Stimulated activated CD4-positive, alpha-beta T cell treated with anti-CD3 and anti-CD28 coated beads, Interleukin-15, amount 100 ng/mL, for 48 hours (primary cell): Measurements from ENCODE around the gene YPEL2.

Experiments
- DNase-seq, 2 donors: peaks; one replicate each; pipeline ENCODE4 v3.0.0-alpha.2; 2020; ENCODE audit warnings: low read depth in 2 of 2

YPEL2 gene

DNA sequence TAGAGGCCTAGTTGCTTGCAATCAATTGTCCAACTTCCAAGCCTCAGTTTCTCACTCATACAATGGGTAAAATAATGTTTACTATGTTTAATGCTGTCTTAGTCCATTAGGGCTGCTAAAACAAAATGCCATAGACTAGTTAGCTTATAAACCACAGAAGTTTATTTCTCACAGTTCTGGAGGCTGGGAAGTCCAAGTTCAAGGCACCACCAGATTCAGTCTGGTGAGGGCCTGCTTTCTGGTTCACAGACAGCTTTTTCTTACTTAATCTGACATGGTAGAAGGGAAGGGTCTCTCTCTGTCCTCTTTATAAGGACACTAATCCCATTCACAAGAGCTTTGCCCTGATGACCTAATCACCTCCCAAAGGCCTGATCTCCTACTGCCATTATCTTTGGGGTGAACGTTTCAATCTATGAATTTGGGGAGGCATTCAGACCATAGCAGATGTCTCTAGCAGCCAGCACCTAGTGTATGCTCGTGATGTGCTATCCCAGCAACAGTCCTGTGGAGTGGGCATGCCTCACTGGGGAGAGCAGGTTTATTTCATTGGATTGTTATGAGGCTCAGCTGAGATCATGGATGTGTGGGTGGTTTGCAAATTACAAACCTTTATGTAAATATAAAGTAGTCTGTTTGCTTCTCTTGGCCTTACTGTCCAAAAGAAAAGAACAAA lies 25.2 kb downstream of the YPEL2 start:
- DNase-seq: no peak

DNA sequence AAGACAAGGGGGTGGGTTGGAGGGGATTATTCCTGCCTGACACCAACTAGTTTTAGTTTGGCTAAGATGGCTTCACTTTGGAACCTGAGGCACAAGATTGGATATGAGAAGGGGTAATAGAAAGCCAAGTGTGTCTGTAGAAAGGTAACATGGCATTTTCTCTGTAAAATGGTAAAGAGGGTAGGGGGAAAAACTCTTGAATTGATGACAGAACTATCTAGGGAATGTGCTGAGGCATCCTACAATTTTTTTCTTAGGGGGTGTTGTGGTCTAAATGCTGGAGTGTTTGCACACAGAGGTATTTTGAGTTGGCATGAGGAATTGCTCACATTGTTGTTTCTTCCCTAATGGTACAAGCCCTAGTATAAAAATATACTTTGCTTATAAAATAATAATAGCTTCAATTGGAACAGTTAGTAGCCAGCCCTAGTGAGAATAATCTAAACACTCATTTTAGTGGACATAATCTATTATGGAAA lies 25.8 kb downstream of the YPEL2 start:
- no peak for DNase-seq

DNA sequence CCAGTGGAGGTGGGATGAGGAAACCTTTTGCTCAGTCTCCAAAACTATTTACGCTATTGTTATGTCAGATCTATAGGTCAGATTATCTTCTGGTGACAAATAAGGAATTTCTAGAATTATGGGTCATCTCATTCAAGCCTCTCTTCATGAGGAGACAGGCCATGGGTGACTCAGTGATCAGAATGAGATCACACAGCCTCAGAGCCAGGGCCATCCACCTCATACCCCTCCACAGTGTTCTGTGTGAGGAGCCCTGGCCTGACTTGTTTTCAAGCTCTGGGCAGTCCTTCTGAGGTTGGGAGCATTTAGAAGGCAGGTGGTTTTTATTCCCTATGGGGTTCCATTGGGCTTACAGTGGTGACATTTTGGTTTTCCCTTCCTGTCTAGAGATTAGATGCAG lies 26.5 kb downstream of the YPEL2 start:
- no peak for DNase-seq

DNA sequence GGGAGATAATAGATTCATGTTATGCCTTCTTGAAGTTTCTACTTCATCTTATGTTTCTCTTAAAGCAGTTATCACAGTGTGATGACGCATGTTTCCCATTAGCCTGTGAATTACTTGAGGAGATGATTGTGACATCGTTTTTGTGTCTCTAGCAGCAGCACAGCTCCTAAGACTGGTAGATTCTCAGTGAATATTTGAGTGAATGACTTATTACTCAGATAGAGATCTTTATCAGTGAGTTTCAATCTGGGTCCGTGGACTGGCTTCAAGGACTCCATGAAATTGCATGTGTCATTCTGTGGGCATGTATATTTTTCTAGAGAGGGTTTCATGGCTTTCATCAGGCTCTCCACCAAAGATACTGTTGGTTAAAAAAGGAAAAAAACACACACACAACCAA lies 29.9 kb downstream of the YPEL2 start:
- DNase-seq: peak in 1 of 2 donors; percentile 12

GRCh38 chr17:59361916-59362810 lies 30.7 kb downstream of the YPEL2 start:
- DNase-seq: peak; percentile 20 to 27

DNA sequence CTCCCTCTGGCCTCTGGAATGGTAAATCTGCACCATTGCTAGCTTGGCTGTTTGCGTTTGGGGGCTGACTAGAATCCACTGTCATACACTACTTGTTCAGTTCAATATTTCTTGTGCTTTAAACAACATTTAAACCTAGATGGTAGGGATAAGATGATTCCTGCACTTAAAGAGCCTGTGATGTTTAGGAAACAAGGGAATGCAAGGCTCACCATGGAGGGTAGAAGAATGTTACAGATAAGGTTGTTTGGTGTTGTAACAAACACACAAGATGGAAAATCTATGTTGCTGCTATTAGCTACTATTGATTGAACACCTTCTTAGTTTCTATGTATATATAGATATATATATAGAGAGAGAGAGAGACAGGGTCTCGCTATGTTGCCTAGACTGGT lies 31.4 kb downstream of the YPEL2 start:
- DNase-seq: no peak

DNA sequence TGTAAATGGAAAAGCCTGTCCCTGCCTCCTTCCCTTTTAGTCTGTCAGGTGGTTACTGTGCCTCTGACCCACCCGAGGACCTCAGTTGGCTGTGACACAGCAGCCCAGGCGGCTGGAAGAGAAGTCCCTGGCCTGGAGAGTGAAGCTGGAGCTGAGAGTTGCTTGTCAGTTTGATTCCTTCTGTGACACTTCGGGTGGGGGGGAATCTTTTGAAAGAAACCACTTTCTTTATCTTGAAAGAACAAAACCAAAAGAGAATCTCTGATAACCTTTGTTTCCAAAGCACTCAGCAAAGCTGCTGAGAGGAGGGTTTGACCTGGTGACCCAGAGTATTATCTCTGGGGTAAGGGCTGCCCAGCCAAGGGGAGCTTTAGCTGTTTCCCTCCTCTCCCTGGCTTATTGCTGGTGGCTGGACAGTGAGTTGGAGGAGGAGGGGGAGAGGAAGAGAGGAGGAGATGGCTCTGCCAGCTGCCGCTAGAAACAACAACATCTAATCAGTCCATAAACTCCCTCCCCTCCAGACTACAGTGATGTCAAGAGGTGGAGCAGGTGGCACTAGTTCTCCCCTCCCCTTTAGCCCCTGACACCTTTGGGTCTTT lies 34.0 kb downstream of the YPEL2 start:
- DNase-seq: no peak

GRCh38 chr17:59366040-59366757 lies 34.7 kb downstream of the YPEL2 start:
- no peak for DNase-seq

DNA sequence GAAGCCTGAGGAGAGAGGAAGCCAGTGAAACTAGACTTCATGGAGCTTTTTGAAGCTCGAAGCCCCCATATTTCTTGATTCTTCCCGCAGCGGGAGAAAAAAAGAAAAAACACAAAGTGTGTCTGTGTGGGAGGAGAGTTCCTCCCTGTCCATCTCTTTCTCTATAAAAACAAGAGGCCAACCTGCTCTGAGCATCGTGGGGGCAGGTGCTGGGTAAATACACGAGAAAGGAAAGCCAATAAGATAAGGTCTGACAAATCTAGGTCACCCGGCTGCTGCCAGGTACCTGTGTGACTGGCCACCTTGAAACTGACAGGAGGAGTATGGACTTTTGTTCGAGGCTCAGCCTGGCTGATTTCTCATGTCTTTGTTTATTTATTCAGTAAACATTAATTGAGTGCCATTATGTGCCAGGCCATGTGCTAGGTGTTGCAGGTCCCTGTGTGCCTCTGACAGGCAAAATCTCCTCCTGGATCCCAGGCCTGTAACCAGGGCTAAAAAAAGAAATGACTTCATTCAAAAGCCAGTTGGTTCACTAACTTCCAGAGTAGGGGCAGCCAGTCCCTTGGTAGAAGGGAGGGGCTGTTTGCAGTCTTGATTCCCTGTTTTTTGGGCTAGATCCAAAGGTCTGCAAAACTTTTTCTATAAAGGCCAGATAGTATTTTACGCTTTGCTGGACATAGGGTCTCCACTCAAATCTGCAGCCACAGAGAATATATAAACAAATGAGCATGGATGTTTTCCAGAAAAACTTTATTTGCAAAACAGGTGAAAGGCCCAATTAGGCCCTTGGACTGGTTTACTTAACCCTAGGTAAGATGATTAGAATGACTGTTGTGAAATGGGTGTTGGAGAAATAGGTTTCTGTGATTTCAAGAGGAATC lies 35.6 kb downstream of the YPEL2 start:
- no peak for DNase-seq

GRCh38 chr17:59367657-59368045 lies 36.2 kb downstream of the YPEL2 start:
- DNase-seq: no peak

DNA sequence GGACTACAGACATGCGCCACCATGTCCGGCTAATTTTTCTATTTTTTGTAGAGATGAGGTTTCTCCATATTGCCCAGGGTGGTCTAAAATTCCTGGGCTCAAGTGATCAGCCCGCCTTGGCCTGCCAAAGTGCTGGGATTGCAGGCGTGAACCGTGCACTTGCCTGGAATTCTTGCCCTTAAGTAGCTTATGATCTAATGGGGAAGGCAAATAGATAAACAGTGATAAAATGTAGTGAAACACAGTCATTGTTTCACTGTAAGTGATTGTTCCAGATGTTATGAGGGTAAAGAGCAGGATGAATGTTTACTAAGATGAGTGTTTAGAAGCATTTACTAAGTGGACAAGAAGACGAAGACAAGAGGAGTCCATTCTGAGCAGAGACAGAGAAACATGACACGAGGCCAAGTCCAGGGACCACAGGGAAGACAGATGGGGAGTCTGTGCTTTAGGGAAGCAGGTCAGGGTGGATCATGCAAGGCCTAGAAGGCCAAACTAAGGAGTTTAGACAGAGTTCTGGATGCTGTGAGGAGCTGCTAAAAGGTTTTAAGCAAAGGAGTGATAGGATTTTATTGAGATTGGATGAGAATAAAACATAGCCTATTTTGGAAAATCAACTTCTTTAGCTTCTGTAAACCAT lies 36.9 kb downstream of the YPEL2 start:
- no peak for DNase-seq

- no peak for DNase-seq
Observed at GRCh38 chr17:59369031-59369975, 37.8 kb downstream of the YPEL2 start.

DNA sequence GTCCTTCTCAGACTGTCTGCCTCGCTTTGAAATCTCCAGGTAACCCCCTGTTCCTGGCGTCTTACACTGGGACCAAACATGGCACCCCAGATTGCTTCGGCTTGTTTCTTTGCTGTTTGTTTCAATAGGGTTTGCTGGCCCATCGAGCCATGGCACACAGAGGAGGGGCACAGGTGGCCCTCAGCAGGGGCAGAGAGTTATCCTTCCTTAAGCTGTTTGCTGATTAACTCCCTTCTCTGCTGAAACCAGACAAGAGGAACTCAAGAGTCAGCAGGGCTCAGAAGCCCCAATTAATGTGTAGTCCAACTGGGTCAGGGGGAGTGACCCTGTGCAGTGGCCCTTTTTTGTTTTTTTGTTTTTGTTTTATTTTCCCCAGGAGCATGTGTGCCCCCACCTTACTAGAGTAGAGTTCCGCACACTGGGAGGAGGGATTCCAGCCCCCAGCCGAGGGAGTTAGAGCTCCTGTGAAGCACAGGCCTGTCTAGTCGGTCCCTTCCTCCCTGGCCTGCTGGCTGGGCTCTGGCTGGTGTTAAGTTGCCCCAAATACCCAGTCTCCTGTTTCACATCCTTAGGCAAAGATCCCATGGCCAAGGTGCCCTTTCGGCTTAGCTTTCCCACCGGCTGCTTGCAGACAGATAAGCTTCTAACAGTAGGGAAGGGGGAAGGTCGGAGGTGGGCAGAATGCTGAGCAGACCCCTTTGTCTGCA lies 39.3 kb downstream of the YPEL2 start:
- no peak for DNase-seq

DNA sequence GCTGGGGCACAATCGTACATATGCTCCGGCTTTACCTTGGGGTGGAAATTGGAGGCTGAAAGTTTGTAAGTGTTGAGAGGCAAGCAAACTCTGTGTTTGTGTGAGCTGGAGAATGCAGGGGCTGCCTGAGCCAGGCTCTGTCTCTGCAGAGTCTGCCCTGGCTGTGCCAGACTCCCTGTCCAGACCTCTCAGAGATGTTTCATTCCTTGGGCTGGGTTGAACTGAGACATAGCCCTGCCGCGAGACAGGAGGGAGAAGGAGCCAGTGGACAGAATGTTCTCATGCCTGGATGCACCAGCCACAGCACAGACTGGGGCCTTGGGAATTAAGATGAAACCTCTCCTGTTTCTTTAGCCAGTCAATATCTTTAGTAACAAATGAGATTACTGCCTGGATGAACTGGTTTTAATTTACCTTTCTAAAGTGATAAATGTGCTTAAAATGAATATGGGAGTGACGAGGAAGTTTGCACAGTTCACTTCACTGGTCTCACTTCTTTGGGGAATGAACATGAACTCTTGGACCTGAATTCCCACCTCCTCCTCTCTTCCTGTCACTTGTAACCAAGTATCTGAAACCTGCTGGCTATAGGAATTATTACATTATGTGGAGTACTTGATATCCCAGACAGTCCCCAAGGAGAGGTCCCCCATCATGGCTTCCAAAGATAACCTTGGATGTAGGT lies 40.1 kb downstream of the YPEL2 start:
- no peak for DNase-seq

- DNase-seq: no peak
Observed at GRCh38 chr17:59372138-59372751, 40.8 kb downstream of the YPEL2 start.

DNA sequence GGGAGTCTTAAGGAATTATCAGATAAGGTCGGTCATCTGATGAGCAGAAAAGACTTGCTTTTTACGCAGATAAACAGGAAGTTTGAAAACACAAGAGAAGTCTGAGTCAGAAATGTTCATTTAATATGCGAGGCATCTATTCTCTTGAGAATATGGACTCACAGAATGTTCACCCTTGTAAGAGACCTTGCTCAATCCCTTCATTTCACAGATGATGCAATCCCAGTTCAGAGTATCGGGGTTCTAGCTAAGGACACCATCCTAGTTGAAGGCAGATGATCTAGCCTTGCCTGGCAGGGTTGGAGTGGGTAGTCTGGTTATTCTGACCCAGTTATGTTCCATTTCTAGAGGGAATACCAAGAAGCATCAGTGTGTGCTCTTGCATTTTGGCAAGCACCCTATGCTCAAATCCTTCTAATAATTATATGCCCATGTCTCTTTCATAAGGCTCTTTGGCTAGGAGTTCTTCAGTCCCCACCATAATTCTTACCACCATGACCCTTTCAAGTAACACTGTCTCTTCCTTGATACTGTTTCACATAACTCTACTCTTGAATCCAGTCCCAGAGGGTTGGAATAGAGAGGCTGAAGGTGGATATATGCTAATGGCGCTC lies 42.5 kb downstream of the YPEL2 start:
- DNase-seq: no peak

- DNase-seq: no peak
Observed at GRCh38 chr17:59374612-59375011, 43.2 kb downstream of the YPEL2 start.
